GM18507 (cell line): ENCODE results near the gene DPYSL3.

Experiments
- DNase-seq: peaks from one replicate; pipeline ENCODE4 v3.0.0; 2011; ENCODE audit warnings: low read depth; ENCODE audit not compliant: insufficient read length; ENCODE audit errors: extremely low spot score
- FAIRE-seq: peaks from 2 replicates; lab custom pipeline; 2011; peaks lifted over from hg19 to GRCh38; lab: Jason Lieb, UNC

Gene DPYSL3

DNA sequence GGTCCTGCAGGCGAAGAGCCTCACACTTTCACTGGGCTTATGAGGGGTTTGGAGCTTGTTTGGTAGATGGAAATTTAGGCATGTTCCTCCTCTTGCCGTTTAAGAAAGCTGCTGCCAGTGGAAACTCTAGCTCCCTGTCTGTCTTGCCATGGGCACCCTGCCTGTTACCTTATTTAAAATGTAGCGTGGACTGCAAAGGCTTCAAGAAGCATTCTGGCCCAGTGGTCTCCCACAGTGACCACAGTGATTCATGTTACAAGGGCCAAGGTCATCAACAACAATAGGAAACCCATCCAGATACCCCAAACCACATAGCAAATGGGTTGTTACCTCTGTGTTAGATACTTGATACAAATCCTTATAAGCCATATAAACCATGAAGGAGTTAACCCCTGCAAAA, 96.6 kb downstream of the DPYSL3 start:
- FAIRE-seq: no peak

DNA sequence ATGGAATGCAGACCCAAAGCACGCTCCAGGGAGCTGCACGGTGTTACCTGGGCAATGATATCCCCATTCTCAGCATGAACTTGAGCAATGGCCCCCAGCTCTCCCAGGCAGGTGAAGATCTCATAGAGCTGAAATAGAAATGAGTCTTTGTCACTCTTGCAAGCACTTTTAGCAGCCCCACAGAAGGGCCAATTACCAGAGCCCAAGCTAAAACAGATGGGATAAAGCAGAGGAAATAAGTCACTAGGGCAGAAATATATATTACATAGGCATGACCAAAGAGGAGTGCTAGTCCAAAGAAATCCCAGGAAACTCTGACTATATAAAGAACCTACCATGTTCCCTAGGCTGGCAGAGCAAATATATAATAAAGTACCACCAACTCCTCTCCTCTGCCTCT, 97.3 kb downstream of the DPYSL3 start:
- FAIRE-seq (no peak), DNase-seq (no peak)

More for the DNA sequence above, 96.6 kb downstream of the DPYSL3 start:
- no peak for DNase-seq

- no peak for DNase-seq
These were observed 98.2 kb downstream of the DPYSL3 start for GRCh38 chr5:147411359-147412319.

GRCh38 chr5:147410496-147411358, 99.1 kb downstream of the DPYSL3 start:
- DNase-seq: no peak
- FAIRE-seq: no peak

More at GRCh38 chr5:147411359-147412319, 98.2 kb downstream of the DPYSL3 start:
- no peak for FAIRE-seq

DNA sequence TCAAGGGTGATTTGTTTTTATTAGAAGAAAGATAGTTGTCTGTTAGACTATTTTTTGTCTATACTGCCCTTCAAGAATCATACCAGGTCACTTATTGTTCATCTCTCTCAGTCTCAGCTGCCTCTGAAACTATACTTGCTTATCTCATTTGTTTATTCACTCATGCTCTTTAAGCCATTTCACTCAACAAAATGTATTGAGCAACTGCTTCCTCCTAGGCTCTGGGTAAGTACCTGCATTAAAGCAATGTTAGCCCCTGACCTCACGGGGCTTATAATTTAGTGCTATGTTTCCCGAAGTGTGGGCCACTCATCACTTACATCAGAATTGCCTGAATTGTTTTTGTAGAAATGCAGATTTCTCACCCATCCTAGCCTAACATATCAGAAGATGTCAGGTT, 100.9 kb downstream of the DPYSL3 start:
- FAIRE-seq (no peak), DNase-seq (no peak)

- FAIRE-seq: no peak
- no peak for DNase-seq
These were observed 102.7 kb downstream of the DPYSL3 start for GRCh38 chr5:147407094-147407681.

DNA sequence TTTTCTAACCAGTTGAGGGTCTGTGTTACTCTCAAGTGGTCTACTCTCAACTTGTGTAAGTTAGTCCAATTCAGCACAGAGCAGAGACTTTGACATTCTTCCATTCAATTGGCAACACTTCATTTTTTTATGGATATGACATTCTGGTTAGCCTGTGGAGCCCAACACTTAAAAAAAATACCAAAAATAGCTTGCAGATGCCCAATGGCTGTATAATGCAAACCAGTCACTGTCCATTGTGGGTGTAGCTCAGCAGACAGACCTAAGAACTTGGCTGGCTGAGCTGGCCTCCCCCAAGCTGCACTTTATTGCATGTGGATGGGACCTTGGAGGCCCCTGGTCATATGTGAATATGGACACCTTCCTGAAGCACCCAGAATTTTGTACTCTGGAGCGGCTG, 103.2 kb downstream of the DPYSL3 start:
- FAIRE-seq (no peak), DNase-seq (no peak)

DNA sequence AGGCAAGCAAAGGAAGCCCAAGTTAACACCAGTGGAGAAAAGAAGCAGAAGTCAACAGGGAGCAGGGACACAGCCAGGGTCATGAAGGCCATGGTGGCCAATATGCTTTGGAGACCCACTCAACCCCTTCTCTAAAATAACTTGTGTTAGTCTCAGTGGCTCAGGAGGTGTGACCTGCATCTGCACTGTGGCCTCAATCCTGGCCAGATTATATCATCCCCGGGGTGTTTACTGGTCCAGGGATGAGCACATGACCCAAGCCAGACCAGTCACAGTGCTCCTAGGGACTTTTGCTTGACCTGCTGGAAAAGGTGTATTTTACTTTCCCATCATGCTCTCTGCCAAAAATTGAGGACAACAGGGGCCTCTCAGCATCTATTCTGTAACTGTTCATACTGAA, 105.2 kb downstream of the DPYSL3 start:
- FAIRE-seq: peak; percentile 33
- DNase-seq: no peak

- DNase-seq (peak; percentile 44), FAIRE-seq (peak; percentile 90)
These were observed 105.9 kb downstream of the DPYSL3 start for GRCh38 chr5:147403651-147404640.

- DNase-seq (no peak), FAIRE-seq (no peak)
These were observed 109.0 kb downstream of the DPYSL3 start for GRCh38 chr5:147400881-147401280.

- DNase-seq (no peak), FAIRE-seq (no peak)
These were observed 109.6 kb downstream of the DPYSL3 start for GRCh38 chr5:147400126-147400809.

GRCh38 chr5:147398860-147399259, 111.0 kb downstream of the DPYSL3 start:
- no peak for DNase-seq
- no peak for FAIRE-seq

DNA sequence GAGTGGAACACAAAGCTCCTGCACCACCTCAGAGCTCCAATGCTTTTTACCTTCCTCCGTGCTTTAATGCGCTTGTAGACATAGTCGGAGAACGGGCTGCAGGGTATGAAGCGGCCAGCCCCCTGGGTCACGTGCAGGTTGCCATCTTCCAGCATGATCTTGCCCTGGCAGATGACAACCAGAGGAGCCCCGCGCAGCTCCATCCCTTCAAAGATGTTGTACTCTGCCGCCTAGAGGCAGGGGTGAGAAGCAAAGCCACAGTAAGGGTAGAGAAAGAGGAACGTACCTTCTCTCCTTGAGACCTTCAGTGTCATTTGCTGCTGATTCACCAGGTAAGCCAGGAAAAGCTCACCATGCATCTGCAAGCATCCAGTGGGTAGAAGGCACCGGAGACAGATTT, 112.3 kb downstream of the DPYSL3 start:
- no peak for FAIRE-seq
- DNase-seq: no peak

- DNase-seq: no peak
- no peak for FAIRE-seq
These were observed 113.6 kb downstream of the DPYSL3 start for GRCh38 chr5:147396070-147396823.

GRCh38 chr5:147393874-147394672, 115.8 kb downstream of the DPYSL3 start:
- FAIRE-seq: no peak
- no peak for DNase-seq

DNA sequence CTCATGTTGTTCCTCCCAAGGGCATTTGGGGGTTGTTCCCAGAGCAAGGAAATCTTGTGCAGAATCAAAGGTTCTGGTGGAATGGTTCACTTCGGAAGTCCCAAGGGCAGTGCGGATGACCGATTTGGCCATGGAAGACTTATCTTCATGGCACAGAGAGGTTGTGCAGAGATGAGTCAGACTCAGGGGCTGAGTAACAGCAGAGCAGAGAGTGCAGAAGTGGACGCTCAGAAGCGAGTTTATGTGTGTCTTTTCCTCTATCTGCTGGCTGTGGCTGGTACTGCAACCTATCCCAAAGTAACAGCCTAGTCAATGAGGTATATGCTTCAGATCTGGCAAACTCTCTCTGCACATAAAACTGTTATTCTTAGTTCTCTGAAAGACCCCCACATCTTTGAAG, 118.1 kb downstream of the DPYSL3 start:
- DNase-seq (no peak), FAIRE-seq (no peak)
